ENCODE results near the gene RGR. TPM values are rescaled to one million over a fixed set of nuclear protein-coding genes. Genes with fewer than 3 reads are reported as not detected.

Gene RGR
- polyA plus RNA-seq, 2 of the 4 experiments (the other 2 are of a cell fraction): not detected

DNA sequence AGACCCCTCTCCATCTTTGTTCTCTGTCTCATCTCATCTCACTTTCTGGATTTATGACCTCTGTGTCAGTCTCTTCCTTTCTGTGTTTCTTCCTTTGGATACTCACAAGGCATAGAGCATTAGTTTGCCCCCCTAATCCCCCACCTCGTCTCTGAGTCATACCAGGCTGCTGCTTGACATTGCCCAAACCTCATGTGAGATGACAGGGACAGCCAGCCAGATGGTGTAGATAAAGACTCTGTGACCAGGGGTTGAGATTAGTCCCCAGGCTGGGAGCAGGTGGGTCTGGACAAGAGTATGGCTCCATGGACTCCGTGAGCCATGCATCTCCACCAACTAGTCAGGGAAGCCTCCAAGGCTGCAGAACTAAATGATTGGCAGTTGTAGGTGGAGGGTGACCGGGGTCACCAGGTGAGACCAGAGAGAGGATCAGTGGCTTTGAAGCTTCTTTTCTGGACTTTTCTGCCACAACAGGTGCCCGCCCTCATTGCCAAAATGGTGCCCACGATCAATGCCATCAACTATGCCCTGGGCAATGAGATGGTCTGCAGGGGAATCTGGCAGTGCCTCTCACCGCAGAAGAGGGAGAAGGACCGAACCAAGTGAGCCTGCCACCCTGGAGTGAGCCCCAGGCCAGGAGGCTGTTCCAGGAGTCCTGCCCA is 13.3 kb downstream of the RGR start:
- no peak overlapping the region for H3K27ac ChIP-seq
- no peak for FAIRE-seq
- ATAC-seq: no peak
- 46% methylated on average over 7 of the region's 7 CpGs for WGBS (ENCODE audit: missing lambda C conversion rate)
- POLR2A ChIA-PET: no interaction called here
- CTCF ChIA-PET: interaction anchor here (2.0 to 15.3 kb wide), 4 partner anchors 10 to 281 kb away, joined by 8 to 341 read pairs (median 13); no protein-coding TSS in a partner anchor
- DNase-seq (ENCODE audit: low read depth in 1 of 2, low spot score in 1 of 2): no peak
- H3K4me2 ChIP-seq: no peak overlapping the region
- no peaks in the 10 kb centered on the region for H3K9me3 ChIP-seq
- 0 out of 3 replicates have a peak, but pooled peaks cover 4% of the 10 kb centered on the region for H3K4me1 ChIP-seq
- no peak overlapping the region for H3K4me3 ChIP-seq
- TF ChIP-seq MAZ (IDR thresholded peaks at IDR 0.05; ENCODE audit: borderline replicate concordance, low read depth, low read length): no peak
- TF ChIP-seq HOXB5 (CRISPR knock-in tag; IDR thresholded peaks at IDR 0.05): no peak
- TF ChIP-seq MAFK (IDR thresholded peaks at IDR 0.05; ENCODE audit: partially characterized antibody): no peak
- TF ChIP-seq, protein P1, sequence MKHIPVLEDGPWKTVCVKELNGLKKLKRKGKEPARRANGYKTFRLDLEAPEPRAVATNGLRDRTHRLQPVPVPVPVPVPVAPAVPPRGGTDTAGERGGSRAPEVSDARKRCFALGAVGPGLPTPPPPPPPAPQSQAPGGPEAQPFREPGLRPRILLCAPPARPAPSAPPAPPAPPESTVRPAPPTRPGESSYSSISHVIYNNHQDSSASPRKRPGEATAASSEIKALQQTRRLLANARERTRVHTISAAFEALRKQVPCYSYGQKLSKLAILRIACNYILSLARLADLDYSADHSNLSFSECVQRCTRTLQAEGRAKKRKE (CRISPR knock-in tag; IDR thresholded peaks at IDR 0.05; ENCODE audit: low read depth): no peak
- TF ChIP-seq HOXB13 (CRISPR knock-in tag; IDR thresholded peaks at IDR 0.05; ENCODE audit: low read depth): no peak
- no peak for TF ChIP-seq KDM1A (IDR thresholded peaks at IDR 0.05; ENCODE audit: low read depth)
- no peak for TF ChIP-seq MAX (IDR thresholded peaks at IDR 0.05)
- no peak for TF ChIP-seq ZC3H11A (IDR thresholded peaks at IDR 0.05)
- no peak for TF ChIP-seq FOSL2 (IDR thresholded peaks at IDR 0.05)
- TF ChIP-seq FOSL2 (CRISPR knock-in tag; IDR thresholded peaks at IDR 0.05): no peak
- TF ChIP-seq, protein P2, sequence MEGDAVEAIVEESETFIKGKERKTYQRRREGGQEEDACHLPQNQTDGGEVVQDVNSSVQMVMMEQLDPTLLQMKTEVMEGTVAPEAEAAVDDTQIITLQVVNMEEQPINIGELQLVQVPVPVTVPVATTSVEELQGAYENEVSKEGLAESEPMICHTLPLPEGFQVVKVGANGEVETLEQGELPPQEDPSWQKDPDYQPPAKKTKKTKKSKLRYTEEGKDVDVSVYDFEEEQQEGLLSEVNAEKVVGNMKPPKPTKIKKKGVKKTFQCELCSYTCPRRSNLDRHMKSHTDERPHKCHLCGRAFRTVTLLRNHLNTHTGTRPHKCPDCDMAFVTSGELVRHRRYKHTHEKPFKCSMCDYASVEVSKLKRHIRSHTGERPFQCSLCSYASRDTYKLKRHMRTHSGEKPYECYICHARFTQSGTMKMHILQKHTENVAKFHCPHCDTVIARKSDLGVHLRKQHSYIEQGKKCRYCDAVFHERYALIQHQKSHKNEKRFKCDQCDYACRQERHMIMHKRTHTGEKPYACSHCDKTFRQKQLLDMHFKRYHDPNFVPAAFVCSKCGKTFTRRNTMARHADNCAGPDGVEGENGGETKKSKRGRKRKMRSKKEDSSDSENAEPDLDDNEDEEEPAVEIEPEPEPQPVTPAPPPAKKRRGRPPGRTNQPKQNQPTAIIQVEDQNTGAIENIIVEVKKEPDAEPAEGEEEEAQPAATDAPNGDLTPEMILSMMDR (IDR thresholded peaks at IDR 0.05): no peak
- TF ChIP-seq HOXA7 (CRISPR knock-in tag; IDR thresholded peaks at IDR 0.05): no peak
- no peak for TF ChIP-seq ZFP36 (IDR thresholded peaks at IDR 0.05; ENCODE audit: borderline replicate concordance, partially characterized antibody)
- TF ChIP-seq SREBF2 (IDR thresholded peaks at IDR 0.05): no peak
- TF ChIP-seq BHLHE40 (IDR thresholded peaks at IDR 0.05; ENCODE audit: low read depth, low read length): no peak
- TF ChIP-seq GATA3 (IDR thresholded peaks at IDR 0.05; ENCODE audit: borderline replicate concordance): no peak

GRCh38 chr10:84261236-84261915 is 16.5 kb downstream of the RGR start:
- FAIRE-seq (no peak), DNase-seq (ENCODE audit: low read depth in 1 of 2, low spot score in 1 of 2) (no peak), ATAC-seq (no peak)
- no peak overlapping the region for H3K27ac ChIP-seq
- no peak overlapping the region for H3K4me3 ChIP-seq
- no peaks in the 10 kb centered on the region for H3K9me3 ChIP-seq
- CTCF ChIA-PET: interaction anchor here (0.9 to 15.3 kb wide), 2 partner anchors 77 to 278 kb away, joined by 3 to 341 read pairs; no protein-coding TSS in a partner anchor
- POLR2A ChIA-PET: no interaction called here
- 56% methylated on average over 7 of the region's 7 CpGs for WGBS (ENCODE audit: missing lambda C conversion rate)
- no peak for TF ChIP-seq POLR2AphosphoS2 (conservative IDR thresholded peaks at IDR 0.05; ENCODE audit: low read length)
- TF ChIP-seq, protein P2 (IDR thresholded peaks at IDR 0.05): no peak
- TF ChIP-seq RARB (CRISPR knock-in tag; IDR thresholded peaks at IDR 0.05): no peak
- no peak for TF ChIP-seq NFE2L2 (conservative IDR thresholded peaks at IDR 0.05; ENCODE audit: low read length)
- no peak for TF ChIP-seq ZC3H11A (IDR thresholded peaks at IDR 0.05)
- TF ChIP-seq POLR2A (IDR thresholded peaks at IDR 0.05; ENCODE audit: low read length): no peak
- no peak for TF ChIP-seq REST (IDR thresholded peaks at IDR 0.05)
- no peak for TF ChIP-seq JUNB (IDR thresholded peaks at IDR 0.05)
- TF ChIP-seq ESRRA (IDR thresholded peaks at IDR 0.05; ENCODE audit: borderline replicate concordance, low read length): no peak
- H3K4me2 ChIP-seq: no peak overlapping the region
- H3K4me1 ChIP-seq: 0 out of 3 replicates have a peak, but pooled peaks cover 4% of the 10 kb centered on the region

Measured in A549 (cell line).